GM18873 (cell line): ENCODE measurements around the gene GPRIN1.

ENCODE experiments used
- ATAC-seq: cut with Tn5 transposase; IDR thresholded peaks from one replicate; pipeline ENCODE4 v1.9.1; 2021; ENCODE audit warnings: mild to moderate bottlenecking, moderate library complexity, moderate number of reproducible peaks; ENCODE audit not compliant: unreplicated experiment, low FRiP score

GPRIN1 gene

DNA sequence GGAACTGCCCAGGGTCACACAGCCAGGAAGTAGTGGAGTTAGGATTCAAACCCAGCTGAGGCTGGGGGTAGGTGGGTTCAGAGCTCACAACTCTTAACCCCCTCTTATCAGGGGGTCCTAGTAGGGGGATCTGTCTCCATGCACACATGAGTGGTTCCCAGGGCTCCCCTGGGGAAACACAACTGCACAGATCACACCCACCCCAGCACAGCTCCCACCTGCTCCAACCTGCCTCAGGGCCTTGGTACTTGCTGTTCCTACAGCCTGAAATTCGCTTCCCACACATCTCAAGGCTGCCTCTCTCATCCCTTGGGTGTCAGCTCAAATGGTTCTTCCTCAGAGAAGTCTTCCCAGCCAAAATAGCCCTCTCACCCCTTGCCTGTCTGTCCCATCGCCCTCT, 15.6 kb upstream of the GPRIN1 start:
- no peak for ATAC-seq

DNA sequence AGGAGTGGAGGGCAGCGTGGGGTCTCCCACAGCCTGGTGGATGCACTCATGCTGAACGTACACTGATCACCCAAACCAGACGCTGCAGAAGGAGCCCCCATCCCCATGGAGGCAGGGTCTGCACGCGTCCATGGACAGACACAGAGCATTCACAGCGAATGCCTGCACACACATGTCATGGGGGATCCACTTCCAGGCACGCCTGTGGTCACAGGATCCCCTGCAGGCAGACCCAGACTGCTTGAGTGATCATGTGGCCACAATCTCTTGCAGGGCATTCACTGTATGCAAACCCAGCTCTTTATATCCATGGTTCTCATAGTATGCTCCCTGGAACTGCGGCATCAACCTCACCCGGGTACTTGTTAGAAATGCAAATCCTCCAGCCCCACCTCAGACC, 15.0 kb upstream of the GPRIN1 start:
- ATAC-seq: no peak

DNA sequence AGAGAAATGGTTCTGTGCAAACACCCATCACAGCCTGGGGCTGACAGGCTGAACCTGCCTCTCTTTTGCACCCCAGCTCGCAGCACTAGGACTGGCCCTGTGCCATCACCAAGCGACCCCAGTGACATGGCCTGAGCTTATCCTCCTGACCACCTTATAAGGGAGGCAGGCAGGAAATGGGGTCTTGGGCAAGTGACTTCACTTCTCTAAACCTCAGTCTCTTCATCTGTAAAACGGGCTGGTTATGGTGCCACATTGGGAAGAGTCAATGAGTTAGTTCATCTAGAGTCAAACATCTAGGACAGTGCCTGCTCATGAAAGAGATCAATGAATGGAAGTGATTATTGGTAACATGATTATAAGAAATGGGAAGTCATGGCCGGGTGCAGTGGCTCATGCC, 14.2 kb upstream of the GPRIN1 start:
- no peak for ATAC-seq

DNA sequence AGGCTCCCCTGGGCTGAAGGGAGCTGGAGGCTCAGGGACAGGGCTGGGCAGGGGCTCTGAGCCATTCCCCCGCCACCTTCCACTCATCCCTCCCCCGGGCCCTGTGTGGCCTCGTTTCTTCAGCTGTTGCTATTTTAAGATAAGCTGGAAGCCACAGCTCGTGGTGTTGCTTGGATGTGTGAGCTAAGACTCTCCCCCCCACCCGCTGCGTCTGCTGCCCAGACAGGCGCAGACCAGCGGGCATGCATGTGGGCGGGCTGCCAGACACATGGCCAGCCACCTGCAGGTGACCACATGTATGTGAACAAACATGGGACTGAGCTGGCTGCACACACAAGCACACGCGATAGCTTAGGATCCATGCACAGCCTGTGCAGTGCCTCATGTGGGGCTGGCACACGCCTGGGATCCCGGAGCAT, 11.7 kb upstream of the GPRIN1 start:
- ATAC-seq: no peak

DNA sequence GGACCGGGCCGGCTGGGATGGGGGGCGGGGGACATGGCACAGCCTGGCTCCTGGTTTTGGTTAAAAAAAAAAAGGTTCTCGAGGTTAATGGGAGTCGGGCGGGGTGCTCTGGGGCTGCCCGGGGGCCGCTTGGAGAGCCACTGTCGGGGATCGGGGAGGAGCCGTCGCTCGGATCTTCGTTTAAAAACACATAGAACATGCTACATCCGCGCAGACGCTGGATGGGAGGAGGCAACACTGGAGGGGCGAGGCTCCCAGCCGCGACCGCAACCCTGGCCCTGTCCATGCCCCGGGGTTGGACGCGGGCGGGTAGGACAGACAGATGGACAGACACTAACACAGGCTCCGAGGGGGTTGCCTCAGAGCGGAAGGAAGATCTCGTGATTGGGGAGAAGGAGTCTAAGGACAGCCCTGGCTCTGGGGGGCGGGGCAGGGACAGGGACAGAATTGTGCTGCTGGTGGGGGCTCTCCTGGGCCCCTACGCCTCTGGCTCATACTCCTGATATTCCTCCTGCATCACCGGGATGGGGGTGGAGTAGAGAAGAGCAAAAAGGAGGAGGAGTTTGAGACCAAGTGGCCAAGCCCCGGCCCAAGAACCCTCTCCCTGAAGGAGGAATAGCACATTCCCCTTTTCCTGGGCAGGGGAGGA, 10.5 kb upstream of the GPRIN1 start:
- ATAC-seq: no peak

DNA sequence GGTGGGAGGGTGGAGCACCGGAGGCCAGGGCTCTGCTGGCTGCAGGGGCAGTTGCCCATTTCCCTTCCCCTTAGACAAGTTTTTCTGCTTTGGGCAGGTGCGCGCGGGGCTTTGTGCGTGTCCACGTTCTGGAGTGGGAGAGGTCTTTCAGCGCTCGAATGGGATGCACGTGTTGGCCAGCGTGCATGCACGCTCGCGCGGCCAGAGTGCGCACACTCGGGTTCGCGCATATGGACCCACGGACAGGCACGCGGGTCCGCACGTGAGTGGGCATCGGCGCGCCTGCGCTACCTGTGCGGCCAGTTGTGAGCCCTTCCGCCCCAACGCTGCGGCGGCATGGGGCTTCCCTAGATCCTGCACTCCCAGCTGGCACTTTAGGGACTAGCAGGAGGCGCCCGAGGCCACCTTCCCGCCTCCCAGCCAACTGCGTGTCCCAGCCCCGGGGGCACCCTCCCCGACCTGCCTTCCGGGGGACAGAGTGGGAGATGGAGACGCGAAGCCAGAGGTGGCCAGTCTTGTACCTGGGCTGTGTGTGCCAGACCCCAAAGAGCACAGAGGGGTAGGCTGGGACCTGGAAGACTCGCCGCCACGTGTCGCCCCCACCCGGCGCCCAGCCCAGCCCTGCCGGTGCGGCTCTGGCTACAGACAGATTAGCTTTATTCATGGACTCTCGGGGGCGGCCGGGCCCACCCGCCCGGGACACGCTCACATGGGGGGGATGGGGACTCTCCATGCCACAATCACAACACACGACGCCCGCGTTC, 9.8 kb upstream of the GPRIN1 start:
- ATAC-seq: no peak

DNA sequence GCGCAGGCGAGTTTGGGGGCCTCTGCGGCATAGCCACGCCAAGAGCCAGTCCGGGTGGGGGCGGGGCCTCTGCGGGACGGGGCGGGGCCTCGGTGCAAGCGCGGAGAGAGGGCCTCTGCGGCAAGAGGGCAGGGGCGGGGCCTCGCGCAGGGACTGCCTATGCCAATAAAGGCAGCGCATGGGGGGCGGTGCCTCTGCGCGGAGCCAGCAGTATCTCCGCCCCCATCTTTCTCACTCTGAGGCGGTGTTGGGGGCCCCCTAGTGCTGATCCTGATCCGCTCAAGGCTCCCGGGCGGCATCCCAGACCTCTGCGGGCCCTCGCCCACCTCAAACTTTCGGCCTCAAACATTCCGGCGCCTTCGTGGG, 9.2 kb upstream of the GPRIN1 start:
- no peak for ATAC-seq

DNA sequence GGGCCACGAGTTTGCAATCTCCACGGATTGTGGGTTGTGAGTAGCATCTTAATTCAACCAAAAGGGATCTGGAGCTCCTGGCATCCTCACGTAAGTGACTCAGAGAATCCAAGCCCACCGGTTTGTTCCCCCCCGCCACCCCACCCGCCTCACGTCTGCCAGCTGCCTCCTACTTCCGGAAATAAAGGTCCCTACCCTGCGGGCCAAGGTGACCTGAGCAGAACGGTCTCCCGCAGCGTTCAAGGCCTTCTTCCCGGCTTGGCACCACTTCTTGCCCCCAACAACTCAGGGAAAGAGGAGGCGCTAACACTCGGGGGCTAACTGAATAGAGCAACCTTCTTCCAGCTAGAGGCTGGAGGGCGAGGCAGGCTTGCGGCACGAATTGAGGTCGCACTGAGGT, 8.8 kb upstream of the GPRIN1 start:
- ATAC-seq: no peak

DNA sequence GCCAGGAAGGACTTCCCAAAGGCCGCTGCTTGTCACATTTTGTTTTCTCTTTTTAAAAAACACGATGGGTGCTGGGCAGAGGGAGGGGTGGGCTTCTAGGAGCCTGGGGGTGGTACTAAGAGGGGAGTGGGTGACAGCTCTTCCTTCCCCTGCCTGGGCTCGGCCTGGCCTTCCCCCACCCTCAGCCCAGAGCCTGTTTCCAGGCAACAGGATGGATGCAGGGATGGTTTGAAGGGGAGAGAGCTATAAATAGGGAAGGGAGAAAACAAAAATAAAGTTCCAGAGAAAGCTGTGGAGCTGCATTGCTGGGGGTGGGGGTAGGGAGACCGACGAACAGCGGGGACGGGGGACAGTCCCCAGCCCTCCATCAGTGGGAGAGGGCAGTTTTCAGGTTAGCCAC, 6.6 kb upstream of the GPRIN1 start:
- no peak for ATAC-seq

DNA sequence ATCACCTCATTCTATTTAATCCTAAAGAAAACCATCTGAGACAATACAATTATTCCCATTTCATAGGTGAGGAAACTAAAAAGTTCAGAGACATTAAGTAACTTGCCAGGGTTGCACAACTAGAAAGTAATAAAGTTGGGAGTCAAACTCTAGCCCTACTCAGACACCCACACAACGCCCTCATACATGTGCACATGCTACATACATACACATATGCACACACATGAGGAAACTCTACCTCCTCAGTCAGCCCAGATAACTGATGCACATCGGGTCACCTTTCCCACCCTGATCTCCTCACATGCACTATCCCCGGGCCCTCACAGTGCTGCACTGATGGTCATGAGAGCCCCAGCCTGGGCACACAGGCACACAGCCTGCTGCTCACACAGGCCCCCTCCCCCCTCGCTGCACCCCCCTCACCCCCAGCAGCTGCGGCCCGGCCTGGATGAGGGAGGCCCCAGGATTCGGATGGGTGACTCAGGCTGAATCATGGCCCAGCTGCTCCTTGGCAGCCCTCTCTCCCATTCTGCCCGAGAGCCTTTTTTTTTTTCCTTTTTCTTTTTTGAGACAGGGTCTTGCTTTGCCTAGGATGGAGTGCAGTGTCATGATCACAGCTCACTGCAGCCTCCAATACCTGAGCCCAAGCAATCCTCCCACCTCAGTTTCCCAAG, 5.0 kb upstream of the GPRIN1 start:
- ATAC-seq: no peak

DNA sequence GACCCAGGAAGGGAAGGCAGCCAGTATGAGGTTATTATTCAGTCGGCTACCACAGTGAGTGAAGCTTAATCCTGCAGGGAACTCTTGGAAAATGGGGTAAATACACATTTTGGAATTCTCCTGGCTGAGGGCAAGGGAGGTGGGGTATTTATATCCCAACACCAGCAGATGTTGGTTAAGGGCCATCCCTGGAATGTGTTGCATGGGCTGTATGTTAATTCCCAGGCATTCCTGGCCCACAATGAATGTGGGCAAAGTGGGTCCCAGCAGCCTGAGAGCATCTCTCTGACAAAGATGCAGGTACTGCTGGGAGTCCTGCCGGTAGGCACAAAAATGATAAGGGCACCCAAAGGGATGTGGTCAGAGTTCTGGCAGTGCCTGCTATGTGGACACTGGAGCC, 2.9 kb upstream of the GPRIN1 start:
- ATAC-seq: no peak

DNA sequence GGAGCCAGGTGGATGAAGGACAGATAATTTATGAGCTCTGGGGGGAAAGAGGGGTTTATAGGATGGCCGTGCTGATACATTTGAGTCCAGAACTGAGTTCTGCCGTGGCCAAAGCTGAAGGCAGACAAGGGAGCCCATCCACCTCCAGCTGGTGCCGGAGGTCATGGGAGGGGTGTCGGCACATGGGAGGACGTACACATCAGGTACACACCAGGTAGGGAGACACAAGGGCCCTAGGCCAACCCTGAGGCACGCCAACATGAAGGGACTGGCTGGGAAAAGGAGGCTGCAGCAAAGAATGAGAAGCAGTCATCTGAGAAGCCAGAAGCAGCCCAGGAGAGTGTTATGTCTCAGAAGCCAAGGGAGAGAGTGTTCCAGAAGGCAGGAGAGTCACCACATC, 2.1 kb upstream of the GPRIN1 start:
- no peak for ATAC-seq

DNA sequence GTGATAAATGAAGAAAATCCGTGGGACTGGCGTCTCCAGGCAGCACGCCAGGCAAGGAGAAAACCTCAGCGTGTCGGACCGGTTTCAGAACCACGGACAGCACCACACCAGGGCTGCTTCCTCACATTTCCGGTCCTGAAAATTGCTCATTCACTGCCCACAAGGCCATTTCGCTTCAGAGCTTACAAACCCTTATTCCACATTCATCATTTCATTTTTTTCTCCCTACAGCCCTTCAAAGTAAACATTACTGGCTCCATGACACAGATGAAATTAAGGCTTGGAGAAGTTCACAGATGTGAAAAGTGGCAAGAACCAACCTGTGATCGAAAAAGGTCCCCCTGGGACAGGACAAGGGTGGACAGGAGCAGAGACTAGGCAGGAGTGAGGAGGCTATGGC, 1.5 kb upstream of the GPRIN1 start:
- ATAC-seq: no peak

DNA sequence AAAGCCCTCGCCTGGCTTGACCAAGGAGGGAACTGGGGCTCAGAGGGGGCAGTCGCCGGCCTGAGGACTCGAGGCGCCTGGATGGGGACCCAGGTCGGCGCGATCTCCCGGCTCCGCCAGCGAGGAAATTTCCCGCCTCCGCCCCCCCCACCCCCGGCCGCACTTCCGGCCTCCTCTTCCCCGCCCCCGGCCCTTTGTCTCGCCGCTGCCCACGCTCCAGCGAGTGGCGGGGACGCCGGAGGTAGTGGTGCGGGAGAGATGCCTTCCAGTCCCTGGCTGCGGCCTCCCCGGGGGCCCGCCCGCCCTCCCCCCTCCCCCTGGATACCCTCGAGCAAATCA, 448 bp upstream of the GPRIN1 start:
- no peak for ATAC-seq

DNA sequence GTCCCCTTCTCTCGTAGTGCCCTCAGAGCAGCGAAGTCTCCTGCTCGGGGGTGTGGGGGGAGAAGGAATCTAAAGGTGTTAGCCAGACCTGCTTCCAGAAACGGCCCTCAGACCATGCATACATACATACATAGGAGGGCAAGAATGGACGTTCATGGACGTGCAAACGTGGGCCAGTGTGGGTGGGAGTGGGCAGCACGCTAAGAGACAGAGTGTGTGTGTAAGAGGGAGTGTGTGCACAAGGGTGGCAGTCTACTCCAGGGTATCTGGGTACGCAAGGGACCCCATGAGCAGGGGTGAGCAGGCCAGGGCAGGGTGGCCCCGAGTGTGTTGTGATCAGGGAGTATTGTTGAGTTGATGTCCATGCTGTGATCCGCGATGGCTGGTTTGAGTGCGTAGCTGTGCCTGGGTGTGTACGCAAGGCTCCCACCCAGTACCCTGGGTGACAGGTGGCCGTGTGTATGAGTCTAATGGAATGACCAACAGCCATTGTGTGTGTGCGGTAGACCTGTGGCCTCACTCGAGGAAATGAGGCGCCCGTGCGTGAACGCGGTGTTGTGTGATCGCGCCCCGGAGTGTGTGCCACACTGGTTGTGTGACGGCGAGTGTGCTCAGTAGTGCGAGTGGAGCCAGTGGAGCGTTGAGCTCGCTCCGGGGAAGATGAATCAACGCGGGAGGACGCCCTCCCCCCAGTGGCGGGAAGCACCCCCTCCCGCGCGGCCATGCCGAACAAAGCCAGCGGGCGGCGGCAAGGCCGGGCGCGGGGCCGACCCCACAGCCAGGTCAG, 826 bp downstream of the GPRIN1 start:
- ATAC-seq: no peak

DNA sequence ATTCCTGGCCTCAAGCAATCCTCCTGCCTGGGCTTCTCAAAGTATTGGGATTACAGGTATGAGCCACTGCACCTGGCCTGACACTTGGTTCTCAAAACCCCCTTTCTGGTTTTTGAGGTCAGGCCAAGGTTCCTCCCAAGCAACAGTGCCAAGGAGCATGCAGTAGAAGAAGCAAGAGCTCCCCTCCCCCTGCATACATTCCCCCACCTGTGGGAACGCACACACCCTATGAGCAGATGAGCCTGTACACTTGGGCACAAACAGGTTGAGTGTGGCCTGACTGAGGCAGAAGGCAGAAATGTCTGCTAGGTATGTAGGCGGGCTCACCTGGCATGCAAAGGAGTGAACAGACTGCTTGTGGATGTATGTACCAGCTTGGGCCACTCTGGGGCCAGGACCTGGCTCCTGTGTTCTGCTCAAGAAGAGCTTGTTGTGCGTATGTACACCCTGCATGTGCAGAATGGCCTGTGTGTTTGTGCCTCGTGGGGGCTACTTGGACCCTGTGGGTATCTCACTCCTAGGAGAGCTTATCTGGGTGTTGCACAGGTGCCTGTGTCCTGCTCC, 1.7 kb downstream of the GPRIN1 start:
- ATAC-seq: no peak

DNA sequence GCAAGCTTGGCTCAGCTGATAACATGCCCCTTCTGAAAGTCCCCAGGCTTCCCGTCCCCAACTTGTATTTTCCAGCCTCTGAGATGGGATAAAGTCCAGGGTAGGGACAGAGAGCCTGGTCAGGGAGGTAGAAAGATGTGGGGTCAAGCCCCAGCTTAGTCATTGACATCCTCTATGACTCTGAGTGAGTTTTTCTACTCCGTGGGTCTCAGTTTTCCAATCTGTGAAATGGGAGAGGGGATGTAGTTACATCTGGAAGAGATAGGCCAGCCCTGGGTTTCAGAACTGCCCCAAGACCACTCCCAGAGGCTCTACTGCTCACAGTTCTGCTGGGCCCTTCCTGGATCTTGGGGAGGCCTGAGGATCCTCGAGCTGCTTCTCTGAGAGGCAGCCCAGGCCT, 3.1 kb downstream of the GPRIN1 start:
- ATAC-seq: no peak

DNA sequence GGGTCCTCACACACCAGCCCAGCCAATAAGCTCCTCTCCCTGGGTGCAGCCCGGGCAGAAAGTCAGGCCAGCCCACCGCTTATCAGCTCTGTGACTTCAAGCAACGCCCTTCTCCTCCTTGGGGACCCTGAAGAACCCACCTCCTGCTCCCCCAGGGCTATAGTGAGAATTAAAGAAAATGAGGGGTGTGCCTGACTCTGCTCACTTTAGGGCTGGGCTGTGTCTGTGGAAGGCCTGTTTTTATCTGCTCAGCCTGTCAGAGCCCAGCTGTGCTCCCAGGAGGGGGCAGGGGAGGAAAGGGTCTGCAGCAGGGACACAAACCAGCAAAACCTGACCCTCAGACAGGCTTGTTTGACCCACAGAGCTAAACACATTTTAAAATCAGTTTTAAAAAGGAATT, 3.9 kb downstream of the GPRIN1 start:
- ATAC-seq: no peak

DNA sequence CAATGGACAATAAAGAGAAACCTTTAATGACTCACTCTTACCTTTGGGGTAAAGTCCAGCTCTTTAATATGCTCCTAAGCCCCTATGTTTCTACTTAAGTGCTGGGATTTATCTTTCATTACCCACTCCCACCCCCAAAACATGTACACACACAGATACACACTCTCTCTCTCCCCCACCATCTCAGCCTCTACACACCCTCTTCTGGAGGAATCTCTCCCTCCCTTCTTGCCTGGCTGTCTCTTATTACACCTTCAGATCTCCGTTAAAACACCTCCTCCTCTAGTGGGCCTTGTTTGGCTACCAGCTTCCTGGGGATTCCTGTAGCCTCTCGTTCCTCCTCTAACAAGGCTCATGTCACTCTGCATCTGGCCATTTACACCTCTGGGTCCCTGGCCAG, 6.9 kb downstream of the GPRIN1 start:
- no peak for ATAC-seq

DNA sequence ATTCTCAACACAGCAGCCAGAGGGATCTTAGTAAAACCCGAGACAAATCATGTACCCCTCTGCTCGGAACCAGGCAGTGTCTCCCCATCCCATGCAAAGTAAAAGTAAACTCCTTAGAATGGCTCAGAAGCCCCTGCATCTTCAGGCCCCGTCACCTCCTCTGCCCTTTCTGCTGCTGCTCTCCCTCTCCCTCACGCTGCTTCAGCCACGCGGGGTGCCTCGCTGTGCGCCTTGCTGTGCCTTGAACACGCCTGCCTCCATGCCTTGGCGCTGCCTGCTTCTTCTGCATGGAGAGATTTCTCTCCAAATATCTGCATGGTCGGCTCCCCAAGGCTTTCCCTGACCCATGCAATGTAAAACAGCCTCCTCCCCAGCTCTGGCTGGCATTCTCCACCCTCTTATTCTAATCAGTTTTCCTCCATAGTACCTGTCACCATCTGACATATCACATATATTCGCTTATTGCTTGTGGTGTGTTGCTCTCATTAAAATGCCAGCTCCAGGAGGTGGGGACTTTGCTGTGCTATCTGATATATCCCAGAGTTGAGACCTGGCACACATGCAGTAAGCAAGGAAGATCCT, 8.0 kb downstream of the GPRIN1 start:
- ATAC-seq: no peak
